Glutamatergic neuron (in vitro differentiated cells): ENCODE measurements around the gene C1orf159. TPM values are rescaled to one million over a fixed set of nuclear protein-coding genes. Genes with fewer than 3 reads are reported as not detected.

Experiments
- DNase-seq: peaks from one replicate; pipeline ENCODE4 v3.0.0; 2022
- H3K27ac Mint-ChIP-seq: one replicate; pipeline ENCODE4 v1.8.0; 2020; ENCODE audit warnings: mild to moderate bottlenecking, mixed read lengths, inconsistent platforms; ENCODE audit not compliant: unreplicated experiment
- H3K27me3 Mint-ChIP-seq: one replicate; pipeline ENCODE4 v1.8.0; 2020; ENCODE audit warnings: mild to moderate bottlenecking, moderate library complexity, mixed read lengths, inconsistent platforms; ENCODE audit not compliant: unreplicated experiment
- H3K36me3 Mint-ChIP-seq: one replicate; pipeline ENCODE4 v1.8.0; 2020; ENCODE audit warnings: mild to moderate bottlenecking, mixed read lengths, inconsistent platforms; ENCODE audit not compliant: unreplicated experiment
- H3K4me1 Mint-ChIP-seq: one replicate; pipeline ENCODE4 v1.8.0; 2020; ENCODE audit warnings: mild to moderate bottlenecking, low read depth, mixed read lengths, inconsistent platforms; ENCODE audit not compliant: unreplicated experiment
- H3K4me3 Mint-ChIP-seq: one replicate; pipeline ENCODE4 v1.8.0; 2020; ENCODE audit warnings: mild to moderate bottlenecking, mixed read lengths, inconsistent platforms; ENCODE audit not compliant: unreplicated experiment
- H3K9me3 Mint-ChIP-seq: one replicate; pipeline ENCODE4 v1.8.0; 2020; ENCODE audit warnings: mild to moderate bottlenecking, moderate library complexity, mixed read lengths, inconsistent platforms; ENCODE audit not compliant: unreplicated experiment
- total RNA-seq: library from RNA; stranded (reverse); fragmentation: NEBNext Ultra II Directional; extraction: Animal tissue kit (Norgen Biotek cat#: 25700); gene quantifications from one replicate; pipeline ENCODE4 v1.2.1, GENCODE V29; 2021; ENCODE audit not compliant: unreplicated experiment
- TF ChIP-seq, protein P1 (sequence below): fragments of 200-600 bp; sonication (generic); IDR thresholded peaks from one replicate; pipeline ENCODE4 v1.5.0; 2021; ENCODE audit not compliant: partially characterized antibody, unreplicated experiment

C1orf159 gene
- total RNA-seq, 1 donor from 2014 or later, result 24.5 TPM

DNA sequence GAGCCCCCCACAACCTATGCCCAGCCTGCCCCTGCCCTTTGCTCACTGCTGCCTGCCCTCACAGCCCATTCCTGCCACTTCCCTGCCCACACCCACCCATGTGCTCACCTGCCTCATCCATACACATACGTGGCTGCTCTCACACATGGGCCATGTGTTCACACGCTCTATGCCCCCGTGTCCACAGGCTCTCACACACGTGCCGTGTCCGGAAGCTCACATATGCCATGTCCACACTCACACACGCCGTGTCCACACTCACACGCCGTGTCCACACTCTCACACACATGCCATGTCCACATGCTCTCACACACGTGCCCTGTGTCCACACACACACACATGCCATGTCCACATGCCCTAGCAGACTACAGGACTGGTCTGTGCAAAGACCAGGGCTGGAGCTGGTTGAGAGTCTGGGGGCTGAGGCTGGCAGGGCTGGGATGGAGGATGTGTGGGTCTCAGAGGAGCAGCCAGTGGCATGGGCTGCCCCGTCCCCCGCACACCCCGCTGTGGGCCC is 41.2 kb downstream of the C1orf159 start:
- H3K36me3 Mint-ChIP-seq, result no peaks in the 10 kb centered on the region
- peaks cover 4% of the 10 kb centered on the region for H3K27me3 Mint-ChIP-seq
- no peaks in the 10 kb centered on the region for H3K4me1 Mint-ChIP-seq
- no peak for DNase-seq
- H3K9me3 Mint-ChIP-seq, result peaks cover 3% of the 10 kb centered on the region
- TF ChIP-seq, protein P1, sequence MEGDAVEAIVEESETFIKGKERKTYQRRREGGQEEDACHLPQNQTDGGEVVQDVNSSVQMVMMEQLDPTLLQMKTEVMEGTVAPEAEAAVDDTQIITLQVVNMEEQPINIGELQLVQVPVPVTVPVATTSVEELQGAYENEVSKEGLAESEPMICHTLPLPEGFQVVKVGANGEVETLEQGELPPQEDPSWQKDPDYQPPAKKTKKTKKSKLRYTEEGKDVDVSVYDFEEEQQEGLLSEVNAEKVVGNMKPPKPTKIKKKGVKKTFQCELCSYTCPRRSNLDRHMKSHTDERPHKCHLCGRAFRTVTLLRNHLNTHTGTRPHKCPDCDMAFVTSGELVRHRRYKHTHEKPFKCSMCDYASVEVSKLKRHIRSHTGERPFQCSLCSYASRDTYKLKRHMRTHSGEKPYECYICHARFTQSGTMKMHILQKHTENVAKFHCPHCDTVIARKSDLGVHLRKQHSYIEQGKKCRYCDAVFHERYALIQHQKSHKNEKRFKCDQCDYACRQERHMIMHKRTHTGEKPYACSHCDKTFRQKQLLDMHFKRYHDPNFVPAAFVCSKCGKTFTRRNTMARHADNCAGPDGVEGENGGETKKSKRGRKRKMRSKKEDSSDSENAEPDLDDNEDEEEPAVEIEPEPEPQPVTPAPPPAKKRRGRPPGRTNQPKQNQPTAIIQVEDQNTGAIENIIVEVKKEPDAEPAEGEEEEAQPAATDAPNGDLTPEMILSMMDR, result no peak
- H3K27ac Mint-ChIP-seq, result no peak overlapping the region
- H3K4me3 Mint-ChIP-seq, result peak overlapping the region; percentile 37

DNA sequence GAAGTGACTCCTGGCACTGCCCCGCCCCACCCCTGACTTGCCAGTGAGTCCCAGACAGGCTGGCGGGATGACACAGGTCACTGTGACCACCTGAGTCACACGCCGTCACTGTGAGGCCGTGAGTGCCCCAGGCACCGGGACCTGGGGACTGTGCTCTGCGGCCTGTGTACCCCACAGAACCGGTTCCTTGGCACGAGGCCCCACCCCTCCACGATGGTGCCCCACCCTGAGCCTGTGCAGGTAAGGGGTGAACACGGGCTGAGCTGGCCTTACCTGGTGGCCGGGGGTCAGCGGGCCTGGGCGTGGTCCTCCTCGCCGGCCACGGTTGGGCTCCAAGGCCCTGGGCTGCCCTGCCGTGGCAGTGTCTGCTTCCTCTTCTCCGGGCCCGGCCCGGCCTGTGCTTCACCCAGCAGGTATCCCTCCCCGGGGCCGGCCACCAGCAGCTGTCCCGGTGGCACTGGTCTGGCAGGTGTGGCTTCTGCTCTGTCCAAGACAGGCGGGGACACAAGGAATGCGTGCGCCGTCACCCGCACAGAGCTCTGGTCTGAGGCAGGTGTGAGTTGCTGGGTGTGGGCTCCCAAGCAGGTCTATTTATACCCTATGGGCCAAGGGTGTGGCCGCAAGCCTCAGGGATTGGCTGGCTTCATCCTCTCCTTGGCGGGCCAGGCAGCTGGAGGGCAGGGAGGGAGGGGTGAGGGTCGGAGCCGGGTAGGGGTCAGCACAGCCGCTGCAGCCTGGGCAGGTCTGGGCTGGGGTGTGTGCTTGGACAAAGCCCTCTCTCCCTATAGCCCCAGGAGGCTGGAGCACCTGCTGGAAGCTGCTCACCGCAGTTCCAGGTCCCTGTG is 41.9 kb downstream of the C1orf159 start, which contains the start of gene RNF223:
TSS of gene RNF223 (minus strand) at position 564 of the 845 bp plus-strand sequence. CDS start 1,740 bp downstream, outside the sequence.
- Mint-ChIP-seq H3K27me3 (peaks cover 4% of the 10 kb centered on the region), H3K4me1 (no peaks in the 10 kb centered on the region)

DNA sequence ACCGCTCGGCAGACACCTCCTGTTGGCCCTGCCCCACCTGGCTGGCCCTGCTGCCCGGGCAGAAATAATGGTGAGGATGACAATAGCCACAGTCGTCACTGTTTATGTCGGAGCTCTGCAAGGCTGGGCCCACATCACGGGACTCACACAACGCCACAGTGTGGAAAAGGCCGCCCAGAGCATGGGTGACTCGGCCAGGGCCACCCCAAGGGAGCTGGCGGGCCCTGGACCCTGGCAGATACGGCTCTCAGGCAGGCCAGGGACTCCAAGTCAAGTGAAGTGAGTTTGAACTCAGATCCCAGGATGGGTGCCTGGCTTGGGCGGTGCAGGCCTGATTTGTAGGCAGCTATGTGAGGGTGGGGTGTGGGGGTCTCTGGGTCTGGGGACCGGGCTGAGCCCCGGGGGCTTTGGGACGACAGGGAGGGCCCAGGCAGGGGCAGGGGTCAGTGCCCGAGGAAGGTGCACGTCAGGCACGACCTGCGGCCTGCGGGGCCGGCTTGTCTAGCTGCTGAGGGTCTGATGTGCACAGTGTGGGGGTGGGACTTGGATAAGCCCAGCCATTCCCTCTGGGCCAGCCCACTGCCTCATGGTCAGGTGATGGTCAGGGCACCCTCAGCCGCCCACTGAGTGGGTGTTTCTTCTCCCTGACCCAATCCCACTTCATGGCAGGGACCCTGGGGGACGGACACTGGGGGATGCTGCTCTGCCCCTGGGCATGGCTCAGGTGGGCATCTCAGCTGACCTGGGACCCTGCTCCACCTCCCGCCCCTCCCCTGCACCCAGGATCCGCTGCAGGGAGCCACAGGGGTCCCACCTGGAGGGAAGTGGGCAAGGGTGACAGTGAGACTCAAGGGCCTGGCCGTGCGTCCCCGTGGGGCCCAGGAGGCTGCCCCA is 42.8 kb downstream of the C1orf159 start:
- H3K36me3 Mint-ChIP-seq, result no peaks in the 10 kb centered on the region
- H3K27ac Mint-ChIP-seq, result no peak overlapping the region
- H3K4me1 Mint-ChIP-seq, result no peaks in the 10 kb centered on the region
- no peak overlapping the region for H3K4me3 Mint-ChIP-seq
- TF ChIP-seq, protein P1, result no peak
- peaks cover 3% of the 10 kb centered on the region for H3K9me3 Mint-ChIP-seq
- peaks cover 5% of the 10 kb centered on the region for H3K27me3 Mint-ChIP-seq
- peak; percentile 16 for DNase-seq

More for the DNA sequence above, 41.9 kb downstream of the C1orf159 start, which contains the start of gene RNF223:
- Mint-ChIP-seq H3K36me3 (no peaks in the 10 kb centered on the region), H3K27ac (no peak within 1 kb of the TSS), H3K4me3 (peak within 1 kb of the TSS; percentile 37), H3K9me3 (peaks cover 3% of the 10 kb centered on the region)
- peak; percentile 24 for DNase-seq
- TF ChIP-seq, protein P1, result no peak

DNA sequence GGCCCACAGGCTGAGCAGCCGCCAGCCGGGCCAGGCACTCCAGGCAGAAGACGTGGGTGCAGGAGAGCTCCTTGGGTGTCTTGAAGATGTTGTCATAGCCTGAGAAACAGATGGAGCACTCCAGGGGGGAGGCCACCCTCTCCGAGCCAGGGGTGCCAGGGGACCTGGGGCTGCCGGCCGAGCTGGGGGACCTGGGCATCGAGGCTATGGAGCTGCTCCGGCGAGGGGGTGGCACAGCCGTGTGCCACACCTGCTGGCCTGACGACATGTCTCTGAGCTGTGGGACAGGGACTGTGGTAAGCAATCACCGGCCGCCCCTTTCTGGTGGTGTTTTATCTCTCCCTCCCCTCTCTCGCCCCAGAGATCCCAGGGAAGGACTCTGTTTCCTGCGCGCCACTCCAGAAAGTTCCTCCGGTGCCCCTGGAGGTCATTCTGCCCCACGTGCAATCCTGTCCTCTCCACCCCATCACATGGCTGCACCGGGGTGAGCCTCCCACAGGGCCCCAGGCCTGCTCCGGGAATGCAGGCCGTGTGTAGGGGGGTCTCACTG is 43.5 kb downstream of the C1orf159 start:
- Mint-ChIP-seq H3K4me3 (no peak overlapping the region), H3K36me3 (no peaks in the 10 kb centered on the region), H3K27me3 (peaks cover 6% of the 10 kb centered on the region), H3K4me1 (no peaks in the 10 kb centered on the region), H3K27ac (no peak overlapping the region), H3K9me3 (peaks cover 3% of the 10 kb centered on the region)
- DNase-seq, result peak; percentile 14
- TF ChIP-seq, protein P1, result no peak
